Stimulated activated CD4-positive, alpha-beta T cell treated with anti-CD3 and anti-CD28 coated beads, Interleukin-1b, Interleukin-23, amount 100 ng/mL, for 4 hours (primary cell): ENCODE measurements around the gene ZNF683.
A peak's percentile ranks its signal among the peaks of the same experiment; 100 is the strongest.
"Not testable (repeated sequence)": the region's sequence is repeated elsewhere in the genome, so short reads cannot be mapped to it uniquely, and the experiment has no call there.

ENCODE experiments used
- DNase-seq, 2 donors: peaks; one replicate each; pipeline ENCODE4 v3.0.0-alpha.2; 2020; ENCODE audit warnings: low read depth in 2 of 2

The ZNF683 gene

DNA sequence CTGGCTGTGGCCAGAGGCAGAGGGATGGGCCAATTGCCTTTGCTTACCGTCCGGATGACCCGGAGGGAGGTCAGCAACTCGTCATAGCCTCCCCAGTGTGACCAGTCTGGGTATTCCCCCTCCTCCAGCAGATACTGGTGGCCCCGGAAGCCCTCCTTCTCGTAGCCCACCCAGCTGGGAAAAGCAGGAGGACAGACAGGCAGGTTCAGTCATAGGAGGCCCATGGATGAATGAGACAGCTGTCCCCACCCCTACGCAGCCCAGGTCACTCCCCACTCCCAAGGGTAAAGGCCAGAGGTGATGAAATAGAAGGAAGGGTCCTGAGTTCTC lies 35.4 kb downstream of the ZNF683 start:
- no peak for DNase-seq

DNA sequence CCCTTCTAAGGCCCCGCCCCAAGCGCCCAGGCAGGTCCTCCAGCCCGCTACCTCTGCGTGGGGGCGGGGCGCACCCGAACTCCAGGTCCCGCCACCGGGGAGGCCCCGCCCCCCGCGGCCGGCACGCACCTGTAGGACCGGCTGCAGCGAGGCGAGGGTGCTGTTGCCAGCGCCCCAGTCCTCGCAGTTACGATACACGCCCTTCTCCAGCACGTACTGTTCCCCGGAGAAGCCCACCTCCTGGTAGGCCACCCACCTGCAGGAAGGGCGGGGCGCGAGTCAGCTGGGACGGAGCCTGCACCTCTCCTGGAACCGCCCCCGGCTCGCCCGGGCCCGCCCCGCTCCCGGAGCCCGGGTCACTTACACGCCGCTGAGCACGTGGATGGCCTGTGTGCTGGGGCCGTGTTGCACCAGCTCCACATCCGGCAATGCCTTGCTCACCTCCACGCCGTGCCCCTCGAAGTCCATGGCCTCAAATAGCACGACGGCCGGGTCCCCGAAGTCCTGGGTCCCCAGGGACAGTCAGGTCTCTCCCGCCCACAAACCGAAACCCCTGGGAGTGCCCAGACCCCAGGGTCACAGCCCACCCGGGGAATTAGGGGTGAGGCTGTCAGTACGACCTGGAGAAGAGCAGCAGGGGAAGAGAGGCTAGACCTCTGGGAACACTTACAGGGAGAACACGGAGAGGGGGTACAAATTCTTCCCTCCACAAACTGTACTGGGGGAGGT lies 35.9 kb downstream of the ZNF683 start:
- DNase-seq: peak; percentile 86

DNA sequence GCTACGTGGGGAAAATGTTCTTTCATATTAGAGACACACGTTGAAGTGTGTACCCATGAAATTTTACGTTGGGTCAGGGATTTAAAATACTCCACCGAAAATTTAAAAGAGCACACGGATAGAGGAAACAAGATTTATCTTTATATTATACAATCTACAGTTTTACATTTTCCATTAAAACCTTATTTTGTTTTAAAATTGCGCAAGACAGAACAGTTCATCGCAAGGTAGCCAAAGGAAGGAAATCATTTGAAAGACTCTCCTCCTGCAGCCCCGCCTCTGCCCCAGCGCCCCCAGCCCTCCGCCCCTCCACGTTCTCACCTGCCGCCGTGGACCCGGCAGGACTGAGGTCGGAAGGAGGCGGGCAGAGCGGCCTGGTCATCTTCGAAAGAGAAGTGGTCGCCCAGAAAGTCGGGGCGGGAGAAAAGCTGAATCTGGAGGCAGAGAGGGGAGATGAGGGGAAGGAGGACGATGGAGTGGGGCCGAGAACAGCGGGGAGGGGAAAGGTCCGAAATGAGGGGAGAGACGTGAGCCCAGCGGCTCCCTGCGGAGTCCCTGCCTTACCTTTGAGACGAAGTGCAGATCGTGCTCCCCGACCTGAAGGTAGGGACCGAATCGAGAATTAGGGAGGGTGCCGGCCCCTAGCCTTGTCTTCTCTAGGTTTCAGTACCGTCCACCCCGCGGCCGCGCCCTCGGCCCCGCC lies 36.6 kb downstream of the ZNF683 start:
- DNase-seq: no peak

DNA sequence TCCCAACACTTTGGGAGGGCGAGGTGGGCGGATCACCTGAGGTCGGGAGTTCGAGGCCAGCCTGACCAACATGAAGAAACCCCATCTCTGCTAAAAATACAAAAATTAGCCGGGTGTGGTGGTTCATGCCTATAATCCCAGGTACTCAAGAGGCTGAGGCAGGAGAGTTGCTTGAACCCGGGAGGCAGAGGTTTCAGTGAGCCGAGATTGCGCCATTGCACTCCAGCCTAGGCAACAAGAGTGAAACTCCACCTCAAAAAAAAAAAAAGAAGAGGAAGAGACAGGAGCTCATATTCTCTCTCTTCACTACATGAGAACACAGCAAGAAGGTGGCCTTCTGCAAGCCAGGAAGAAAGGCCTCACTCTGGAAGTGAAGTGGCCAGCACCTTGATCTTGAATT lies 39.2 kb downstream of the ZNF683 start:
- DNase-seq: not testable (repeated sequence)

DNA sequence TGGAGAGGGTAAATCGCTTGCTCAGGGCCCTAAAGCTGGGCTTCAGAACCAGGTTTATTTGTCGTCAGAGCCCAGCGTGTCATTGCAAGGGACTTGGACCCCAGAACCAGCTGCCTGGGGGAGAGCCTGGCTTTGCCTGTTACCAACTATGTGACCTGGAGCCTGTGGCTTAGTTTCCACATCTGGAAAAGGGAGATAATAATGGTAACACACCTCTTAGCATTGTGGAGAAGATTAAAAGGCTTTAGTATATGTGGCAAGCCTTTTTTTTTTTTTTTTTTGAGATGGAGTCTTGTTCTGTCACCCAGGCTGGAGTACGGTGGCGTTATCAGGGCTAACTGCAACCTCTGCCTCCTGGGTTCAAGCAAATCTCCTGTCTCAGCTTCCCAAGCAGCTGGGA lies 42.3 kb downstream of the ZNF683 start:
- no peak for DNase-seq

DNA sequence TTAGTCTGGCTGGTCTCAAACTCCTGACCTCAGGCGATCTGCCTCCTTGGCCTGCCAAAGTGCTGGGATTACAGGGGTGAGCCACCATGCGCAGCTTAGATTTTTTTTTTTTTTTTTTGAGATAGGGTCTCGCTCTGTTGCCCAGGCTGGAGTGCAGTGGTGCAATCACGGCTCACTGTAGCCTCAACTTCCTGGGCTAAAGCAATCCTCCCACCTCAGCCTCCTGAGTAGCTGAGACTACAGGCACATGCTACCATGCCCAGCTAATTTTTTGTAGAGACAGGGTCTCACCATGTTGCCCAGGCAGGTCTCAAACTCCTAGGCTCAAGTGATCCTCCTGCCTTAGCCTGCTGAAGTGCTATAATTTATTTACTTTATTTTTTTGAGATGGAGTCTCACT lies 43.2 kb downstream of the ZNF683 start:
- DNase-seq: not testable (repeated sequence)

DNA sequence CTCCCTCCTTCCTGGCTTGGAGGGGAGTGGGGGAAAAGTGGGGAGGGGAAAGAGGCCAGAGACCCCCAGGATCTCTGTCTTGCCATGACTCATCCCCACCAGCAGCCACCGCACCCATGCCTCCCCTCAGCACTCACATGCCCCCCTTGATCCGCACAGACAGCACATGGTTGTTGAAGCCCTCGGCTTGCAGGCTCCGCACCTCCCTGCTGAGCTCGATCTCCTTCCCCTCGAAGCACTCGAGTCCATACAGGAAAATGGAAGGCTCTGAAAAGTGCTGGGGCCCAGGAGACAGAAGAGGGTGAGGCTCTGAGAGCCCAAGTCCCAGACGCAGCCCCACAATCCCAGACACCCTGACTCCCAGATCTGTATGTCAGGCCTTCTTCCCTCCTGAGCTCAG lies 44.0 kb downstream of the ZNF683 start:
- no peak for DNase-seq

DNA sequence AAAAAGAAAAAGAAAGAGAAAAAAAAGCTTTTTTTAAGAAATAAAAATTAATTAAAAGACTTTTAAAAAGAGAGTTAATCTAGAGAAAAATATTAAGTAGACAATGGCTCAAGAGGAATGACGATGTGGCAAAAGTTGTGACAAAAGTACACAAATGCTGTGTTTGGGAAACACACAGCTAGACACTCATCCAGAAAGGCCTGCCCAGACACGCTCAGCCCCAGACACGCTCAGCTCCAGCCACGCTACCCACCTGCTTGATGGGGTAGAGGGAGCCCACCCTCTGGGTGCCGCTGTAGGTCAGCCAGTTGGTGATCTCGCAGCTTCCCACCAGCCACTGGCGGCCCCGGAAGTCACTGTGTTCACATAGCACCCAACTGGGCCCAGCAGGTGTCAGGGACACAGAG lies 44.6 kb downstream of the ZNF683 start:
- DNase-seq: no peak

DNA sequence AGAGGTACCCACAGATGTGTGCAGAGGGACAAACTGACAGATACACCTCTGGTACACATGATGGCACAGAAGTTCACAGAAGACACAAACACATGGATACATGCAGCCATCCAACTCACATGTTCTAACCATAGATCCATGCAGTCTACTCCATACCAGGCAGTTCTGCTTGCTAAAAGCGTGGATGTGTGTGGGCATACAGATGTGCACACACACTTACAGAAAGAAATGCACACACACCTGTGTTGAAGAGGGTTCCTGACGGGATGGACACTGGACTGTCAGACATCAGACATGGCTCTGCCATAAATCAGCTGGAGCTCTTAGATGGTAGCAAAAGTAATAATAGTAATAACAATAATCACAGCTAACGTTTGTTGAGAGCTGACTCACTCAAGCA lies 48.0 kb downstream of the ZNF683 start:
- DNase-seq: no peak

DNA sequence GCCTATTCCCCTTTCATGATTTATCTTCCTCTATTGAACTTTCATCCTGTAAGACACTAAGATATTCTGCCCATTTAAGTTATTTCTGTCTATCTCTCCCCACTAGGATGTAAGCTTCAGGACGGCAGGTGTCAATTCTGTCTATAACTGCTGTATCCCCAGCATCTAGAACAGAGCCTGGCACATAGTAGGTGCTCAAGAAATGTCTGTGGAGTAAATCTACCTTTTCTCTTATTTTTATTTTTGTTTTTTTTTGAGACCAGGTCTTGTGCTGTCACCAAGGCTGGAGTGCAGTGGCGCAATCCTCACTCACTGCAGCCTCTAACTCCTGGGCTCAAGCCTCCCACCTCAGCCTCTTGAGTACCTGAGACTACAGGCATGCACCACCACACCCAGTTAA lies 49.2 kb downstream of the ZNF683 start:
- no peak for DNase-seq

DNA sequence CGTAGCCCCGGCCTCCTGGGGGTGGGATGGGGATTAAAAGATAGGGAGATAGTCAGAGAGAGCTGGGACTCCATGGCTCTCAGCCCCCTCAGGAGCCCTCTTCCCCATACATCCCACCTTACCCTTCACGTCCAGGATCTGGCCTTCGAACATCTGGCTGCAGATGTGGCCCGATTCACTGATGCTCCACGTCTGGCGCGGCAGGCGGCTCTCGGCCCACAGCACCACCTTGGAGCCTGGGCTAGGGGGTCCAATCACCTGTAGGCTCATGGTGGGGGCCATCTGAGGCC lies 50.6 kb downstream of the ZNF683 start:
- DNase-seq: no peak

DNA sequence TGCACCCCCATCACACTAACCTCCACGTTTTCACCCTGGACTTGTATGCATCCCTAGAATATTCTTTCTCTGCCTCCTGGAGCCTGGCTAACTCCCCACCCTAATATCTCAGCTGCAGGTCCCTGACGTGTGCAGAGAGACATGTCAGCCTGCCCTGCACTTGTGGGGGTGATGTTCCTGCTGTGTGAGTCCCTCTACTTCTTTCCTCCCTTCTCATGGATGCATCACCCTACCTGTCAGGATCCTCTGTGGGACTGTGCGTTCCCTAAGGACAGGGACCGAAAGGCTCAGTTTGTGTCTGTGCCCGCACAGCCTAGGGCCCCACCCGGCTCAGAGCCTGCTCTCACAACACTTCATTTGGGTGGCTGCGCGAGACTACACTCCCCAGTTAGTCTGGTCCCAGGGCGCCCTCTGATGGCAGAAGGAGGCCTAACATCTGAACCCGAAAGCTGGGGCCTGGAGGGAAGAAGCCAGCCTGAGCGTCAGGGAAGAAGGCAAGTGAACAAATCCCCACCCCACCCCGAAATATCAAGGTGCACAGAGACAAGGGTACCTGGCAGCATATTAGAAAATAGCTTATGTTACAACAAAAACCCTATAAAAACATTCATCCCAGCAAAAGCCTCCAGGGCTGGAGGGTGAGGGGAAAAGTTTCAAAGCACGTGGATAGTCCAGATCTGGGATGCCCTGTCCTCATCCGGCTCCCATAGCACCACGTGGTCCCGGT lies 51.1 kb downstream of the ZNF683 start:
- DNase-seq: peak; percentile 96 to 98

DNA sequence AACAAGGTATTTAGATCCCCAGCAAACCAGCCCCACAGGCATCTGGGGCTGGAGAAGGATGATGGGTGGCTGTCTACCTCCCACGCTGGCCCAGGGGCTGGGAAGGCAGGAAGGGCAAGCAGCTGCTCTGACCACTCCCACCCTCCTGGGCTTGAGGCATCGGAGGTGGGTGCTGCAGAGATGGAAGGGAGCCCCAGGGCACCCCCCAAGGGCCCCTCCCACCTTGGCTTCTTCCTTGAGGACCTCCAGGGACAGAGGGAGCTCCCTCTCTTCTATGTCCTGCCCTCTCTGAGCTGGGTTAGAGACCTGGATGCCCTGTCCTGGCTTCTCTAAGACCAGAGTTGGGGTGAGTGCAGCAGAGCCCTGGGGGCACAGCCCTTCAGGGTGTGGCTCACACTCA lies 51.7 kb downstream of the ZNF683 start:
- DNase-seq: no peak

DNA sequence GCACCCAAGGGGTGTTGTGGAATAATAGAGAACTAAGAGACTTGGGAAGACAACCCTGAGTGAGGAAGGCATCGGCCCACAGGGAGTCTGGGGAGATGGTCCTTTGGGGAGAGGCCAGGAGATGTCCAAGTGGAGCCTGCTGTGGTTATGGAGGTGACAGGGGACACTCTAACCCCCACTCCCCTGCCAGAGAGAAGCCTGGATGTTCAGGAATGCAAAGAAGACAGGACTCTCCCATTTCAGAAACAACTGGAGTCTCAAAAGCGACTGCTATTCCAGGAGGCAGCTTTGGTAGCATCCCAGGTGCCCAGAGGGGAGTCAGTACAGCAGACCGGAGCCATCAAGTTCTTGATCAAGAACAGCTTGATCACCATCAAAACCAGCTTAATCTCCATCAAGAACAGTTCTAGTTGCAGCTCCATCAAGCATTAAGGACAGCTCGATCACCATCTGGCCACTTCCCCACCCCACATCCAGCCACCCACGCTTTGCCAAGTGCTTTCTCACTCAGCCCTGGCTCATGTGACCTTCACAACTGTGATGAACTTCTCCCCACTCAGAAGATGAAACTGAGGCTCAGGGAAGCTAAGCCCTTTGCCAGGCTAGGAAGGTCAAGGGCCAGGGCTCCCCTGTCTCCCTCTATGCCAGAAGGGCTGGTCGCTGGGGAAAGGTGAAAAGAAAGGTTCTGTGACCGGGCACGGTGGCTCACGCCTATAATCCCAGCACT lies 54.0 kb downstream of the ZNF683 start:
- DNase-seq: no peak

DNA sequence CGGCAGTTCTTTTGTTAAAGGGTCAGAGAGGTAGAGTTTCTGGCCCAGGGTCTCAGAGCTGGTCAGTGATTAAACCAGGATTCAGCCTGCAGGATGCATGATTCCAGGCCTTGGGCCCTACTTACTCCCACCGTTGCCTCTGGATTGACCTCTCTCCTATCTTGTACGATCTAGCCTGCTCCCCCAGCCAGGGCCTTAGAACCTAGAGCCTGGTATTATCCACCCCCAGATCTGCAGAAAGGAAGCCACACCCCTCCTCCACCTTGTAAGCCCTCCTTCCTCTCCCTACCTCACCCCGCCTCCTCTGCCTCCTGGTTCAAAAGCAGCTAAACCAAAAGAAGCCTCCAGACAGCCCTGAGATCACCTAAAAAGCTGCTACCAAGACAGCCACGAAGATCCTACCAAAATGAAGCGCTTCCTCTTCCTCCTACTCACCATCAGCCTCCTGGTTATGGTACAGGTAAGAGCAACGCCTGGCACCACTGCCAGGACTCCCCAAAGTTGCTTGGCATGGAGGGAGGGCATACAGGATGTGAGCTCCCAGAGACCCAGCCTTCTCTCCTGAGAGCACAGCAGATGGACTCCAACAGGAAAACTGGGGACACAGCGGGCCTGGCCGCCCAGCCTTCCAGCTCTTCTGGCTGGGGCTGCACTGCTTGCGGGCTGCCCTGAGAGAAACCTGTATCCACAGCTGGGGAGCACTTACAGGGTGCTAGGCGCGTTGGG lies 54.8 kb downstream of the ZNF683 start, which contains the start of gene CD52:
TSS of gene CD52 (plus strand) at position 347 of the 726 bp plus-strand sequence. CDS start at position 407, 60 bp downstream.
- DNase-seq: peak; percentile 44 to 79

DNA sequence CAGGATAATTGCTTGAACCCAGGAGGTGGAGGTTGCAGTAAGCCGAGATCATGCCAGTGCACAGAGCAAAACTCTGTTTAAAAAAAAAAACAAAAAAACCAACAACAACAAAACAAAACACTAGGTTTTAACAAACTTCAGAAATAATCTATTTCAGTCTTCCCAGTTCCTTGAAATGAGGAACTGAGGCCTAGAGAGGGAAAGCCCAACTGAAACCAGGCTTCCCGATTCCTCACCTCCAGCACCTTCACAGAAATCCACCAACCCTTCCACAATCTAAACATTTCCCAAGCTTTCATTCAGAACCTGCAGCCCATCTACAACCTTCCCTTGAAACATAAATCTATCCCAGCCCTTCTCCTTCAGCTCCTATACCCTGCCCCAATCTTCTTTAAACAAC lies 55.4 kb downstream of the ZNF683 start:
- DNase-seq: no peak

DNA sequence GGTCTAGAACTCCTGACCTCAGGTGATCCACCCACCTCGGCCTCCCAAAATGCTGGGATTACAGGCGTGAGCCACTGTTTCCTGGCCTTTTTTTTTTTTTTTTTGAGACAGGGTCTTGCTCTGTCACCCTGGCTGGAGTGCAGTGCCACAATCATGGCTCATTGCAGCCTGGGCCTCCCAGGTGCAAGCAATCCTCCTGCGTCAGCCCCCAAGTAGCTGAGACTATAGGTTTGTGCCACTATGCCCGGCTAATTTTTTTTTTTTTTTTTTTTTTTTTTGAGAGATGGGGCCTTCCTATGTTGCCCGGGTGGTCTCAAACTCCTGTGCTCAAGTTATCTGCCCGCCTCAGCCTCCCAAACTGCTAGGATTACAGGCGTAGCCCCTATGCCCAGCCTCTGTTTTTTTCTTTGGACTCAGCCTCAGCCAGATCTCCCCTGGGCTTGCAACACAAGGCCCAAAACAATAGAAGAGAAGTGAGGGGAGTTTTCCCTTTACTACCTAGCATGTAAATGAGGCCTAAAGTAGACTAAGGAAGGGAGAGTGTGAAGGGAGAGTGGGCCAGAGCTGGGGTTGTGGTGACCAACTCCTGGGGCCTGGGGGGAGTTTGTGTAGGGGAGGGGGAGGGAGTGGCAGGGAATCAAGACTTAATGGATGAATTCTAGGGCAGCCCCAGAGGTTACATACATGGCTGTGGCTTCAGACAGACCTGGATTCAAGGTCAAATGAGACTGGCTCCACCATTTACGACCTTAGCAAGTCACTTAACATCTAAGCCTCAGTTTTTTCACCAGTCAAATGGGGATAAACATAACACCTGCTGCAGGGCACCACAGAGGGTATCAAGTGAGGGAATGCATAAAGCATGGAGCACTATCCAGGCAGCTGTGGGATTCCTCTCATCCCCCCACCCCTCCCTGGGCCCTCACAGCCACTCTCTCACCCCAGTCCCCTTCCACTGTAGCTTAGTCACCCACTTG lies 56.4 kb downstream of the ZNF683 start:
- no peak for DNase-seq

DNA sequence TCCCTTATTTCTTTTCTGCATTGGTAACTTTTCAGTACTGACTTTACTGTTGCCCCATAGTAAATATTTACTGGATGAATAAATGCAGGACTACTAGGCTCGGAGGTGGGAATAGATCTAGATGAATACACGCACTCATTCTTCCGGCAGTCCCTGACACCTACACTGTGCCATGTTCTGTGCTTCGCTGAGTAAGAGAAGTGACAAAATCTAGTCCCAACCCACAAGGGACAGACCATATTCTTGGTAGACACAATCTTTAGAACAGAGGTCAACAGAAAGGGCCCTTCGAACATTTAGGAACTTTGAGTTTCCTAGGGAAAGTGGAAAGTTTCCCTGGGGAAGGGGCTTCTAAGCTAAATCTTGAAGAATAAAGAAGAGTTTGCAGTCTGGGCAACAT lies 58.0 kb downstream of the ZNF683 start:
- no peak for DNase-seq
